GM21786 (cell line): ENCODE measurements around the gene IL22RA1.

Source experiments
- ATAC-seq: cut with Tn5 transposase; IDR thresholded peaks from one replicate; pipeline ENCODE4 v1.9.1; 2021; ENCODE audit not compliant: unreplicated experiment

IL22RA1 gene

GRCh38 chr1:24098943-24099638 is 43.8 kb downstream of the IL22RA1 start:
- no peak for ATAC-seq

DNA sequence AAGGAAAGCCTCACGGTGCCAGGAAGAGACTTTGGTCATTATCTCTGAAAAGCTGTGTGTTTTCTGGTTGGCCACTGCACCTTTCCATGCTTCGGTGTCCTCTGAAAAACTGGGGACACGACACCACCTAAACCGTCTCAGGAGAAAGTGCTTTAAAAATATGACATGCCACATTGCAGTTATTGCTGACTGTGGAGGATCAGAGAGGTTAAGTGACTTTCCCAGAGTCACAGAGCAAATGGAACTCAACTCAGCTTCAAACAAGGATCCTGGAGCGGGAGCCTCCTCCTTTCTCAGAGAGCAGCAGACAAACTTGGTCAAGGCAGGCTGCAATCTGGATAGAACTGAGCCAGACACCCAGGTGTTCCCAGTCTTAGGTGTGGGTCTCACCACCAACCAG is 44.8 kb downstream of the IL22RA1 start:
- no peak for ATAC-seq

DNA sequence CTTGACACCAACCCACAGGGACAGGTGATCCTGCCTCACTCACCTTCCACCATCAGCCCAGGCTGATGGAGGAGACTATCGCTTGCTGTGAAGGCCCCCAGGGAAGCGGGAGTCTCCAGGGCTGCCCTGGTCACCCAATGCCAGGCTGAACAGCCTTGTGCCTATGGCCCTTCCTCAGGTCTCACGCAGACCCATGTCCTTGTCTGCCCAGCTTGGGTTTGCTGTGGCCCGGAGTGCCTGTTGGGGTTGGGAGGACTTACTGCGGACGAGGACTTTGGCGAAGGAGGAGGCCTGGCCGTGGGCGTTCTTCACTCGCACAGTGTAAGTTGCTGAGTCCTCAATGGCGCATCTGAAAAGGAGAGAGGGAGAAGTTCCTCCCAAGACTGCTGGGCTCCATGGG is 45.3 kb downstream of the IL22RA1 start:
- ATAC-seq = no peak

GRCh38 chr1:24096739-24097103 is 46.2 kb downstream of the IL22RA1 start:
- no peak for ATAC-seq

GRCh38 chr1:24096009-24096738 is 46.8 kb downstream of the IL22RA1 start:
- ATAC-seq = no peak

DNA sequence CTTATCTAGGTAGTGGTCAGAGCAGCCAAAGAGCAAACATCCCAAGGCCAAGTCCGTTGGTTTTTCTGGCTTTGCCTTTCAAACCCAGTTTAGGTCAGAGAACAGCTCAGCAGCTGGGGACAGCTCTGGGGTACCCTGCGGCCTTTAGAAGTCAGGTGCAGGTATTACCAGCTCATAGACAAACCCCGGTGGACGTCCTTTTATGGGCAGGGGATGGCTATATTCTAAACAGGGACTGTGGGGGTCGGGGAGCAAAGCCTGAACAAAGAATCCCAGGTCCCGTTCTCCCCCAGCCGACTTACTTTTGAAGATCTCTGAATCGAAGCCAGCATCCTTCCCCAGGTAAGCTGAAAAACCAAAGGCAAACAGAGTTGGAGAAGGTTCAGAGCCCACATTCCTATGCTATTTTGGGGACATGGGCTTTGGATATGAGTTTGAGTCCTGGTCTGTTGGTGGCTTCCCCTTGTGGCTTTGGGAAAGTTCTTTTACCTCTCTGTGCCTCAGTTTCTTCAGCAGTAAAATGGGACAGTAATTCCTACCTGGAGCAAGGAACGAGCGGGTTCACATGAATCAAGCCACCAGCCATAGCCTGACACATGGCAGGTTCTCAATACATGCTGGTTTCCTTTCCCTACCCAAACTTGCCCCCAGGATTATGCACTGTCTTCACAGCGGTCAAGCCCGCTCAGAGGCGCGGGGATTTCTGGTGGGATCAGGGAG is 47.6 kb downstream of the IL22RA1 start:
- ATAC-seq = no peak

- ATAC-seq = no peak
Observed at GRCh38 chr1:24094554-24094953, 48.4 kb downstream of the IL22RA1 start.

GRCh38 chr1:24093732-24094131 is 49.2 kb downstream of the IL22RA1 start:
- ATAC-seq = no peak

- no peak for ATAC-seq
Observed at GRCh38 chr1:24092979-24093378, 50.0 kb downstream of the IL22RA1 start.

DNA sequence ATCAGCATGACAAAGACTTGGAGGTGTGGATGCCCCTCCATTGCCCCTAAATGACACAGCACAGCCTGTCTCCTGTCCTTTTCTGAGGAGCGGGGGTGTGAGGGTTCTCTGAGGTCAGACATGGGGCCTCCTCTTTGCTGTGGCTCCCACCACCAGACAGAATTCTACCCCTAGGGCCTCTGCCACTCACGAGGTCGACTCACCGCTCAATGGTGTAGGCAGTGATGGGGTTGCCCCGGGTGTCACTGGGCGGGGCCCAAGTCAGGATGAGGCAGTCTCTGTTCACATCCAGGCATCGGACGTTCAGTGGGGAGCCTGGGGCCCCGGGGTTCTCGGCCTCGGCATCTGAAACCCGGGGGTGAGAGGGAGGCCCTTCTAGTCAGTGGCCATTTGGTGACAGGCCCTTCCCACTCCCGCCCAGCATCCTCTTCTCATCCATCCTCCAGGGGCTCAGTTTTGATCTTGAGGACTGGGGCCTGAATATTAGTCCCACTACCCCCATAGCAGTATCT is 50.9 kb downstream of the IL22RA1 start:
- no peak for ATAC-seq

DNA sequence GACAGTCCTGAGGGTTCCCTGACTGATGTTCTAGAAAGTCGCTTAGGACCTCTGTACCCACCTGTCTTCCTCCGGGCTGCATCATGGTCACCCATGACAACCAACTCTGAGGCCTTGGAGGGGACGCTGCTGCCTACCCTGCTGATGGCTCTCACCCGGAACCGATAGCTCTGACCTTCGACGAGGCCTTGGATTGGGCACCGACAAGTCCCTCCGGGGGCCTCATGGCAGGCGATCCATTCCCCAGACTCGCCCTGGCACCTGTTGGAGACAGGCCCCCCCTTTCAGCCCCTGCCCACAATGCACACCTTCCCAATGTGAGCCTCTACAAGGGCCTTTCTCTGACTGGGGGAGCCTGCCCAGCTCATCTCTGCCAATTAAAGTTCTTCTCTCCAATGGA is 52.2 kb downstream of the IL22RA1 start:
- ATAC-seq = no peak

GRCh38 chr1:24089743-24090555 is 53.0 kb downstream of the IL22RA1 start:
- ATAC-seq = no peak

- no peak for ATAC-seq
Observed at GRCh38 chr1:24089027-24089742, 53.8 kb downstream of the IL22RA1 start.

DNA sequence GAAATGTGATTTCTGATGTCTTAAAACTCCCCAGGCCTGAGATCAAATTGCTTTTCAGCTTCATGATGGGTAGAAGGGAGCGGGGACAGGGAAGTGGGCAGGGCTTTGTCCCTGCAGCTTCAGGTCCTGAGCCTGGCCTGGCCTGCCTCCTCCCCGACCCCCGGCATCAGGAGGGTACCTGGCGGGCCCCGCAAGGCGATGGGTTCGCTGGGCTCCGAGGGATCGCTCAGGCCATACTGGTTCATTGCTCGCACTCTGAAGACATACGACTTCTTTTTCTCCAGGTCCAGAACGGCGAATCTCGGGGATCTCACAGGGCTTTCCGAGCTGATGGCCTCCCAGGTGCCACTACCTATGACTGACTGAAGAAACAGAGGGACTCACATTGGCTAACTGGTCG is 56.5 kb downstream of the IL22RA1 start:
- ATAC-seq = no peak

DNA sequence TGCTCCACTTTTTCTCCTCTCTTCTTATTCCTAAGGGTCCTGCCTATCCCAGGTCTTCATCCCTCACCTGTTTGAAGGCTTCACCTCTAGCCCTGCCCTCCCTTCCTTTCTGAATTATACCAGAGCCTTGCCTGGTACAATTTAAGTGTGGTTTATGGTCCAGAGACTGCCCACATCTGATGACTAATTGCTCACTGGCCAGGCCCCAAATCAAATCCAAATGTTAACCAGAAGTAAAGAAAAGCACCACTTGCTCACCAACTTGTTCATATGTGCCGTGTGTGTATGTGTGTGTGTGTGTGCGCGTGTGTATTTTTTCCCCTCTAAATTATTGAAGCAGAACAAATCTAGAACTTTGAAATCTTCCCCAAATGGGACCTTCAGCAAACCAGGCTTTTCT is 57.4 kb downstream of the IL22RA1 start:
- no peak for ATAC-seq

DNA sequence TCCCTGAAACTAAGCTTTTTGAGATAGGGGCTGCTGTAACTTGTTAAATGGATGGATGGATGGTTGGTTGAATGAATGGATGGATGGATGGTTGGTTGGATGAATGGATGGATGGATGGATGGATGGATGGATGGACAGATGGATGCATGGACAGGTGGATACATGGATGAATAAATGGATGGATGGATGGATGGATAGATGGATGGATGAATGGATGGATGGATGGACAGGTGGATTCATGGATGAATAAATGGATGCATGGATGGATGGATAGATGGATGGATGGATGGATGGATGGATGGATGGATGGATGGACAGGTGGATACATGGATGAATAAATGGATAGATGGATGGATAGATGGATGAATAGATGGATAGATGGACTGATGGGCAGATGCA is 57.9 kb downstream of the IL22RA1 start:
- no peak for ATAC-seq

DNA sequence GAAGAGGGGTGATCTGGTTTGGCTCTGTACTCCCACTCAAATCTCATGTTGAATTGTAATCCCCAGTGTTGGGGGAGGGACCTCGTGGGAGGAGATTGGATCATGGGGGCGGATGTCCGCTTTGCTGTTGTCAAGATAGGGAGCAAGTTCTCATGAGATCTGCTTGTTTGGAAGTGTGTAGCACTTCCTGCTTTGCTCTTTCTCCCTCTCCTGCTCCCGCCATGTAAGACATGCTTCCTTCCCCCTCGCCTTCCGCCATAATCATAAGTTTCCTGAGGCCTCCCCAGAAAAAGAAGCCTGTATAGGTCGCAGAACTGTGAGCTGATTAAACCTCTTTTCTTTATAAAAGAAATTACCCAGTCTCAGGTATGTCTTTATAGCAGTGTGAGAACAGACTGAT is 58.9 kb downstream of the IL22RA1 start:
- no peak for ATAC-seq

DNA sequence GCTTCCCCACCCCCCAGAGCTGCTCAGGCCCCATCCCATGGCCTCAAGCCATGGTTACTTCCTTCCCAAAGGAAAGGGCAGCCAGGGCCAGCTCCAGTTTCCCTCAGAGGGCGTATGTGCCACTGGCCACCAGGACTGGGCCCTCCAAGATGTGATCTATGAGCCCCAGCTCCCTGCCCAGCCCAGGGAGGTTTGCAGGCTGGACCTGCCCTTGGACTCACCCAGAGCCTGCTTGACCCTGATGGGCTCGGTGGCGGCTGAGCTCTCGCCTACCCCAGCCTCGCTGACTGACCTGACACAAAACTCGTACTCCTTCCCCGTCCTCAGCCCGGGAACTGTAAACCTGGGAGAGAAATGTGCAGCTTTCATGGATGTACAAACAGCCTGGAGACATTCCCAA is 60.6 kb downstream of the IL22RA1 start:
- ATAC-seq = no peak

DNA sequence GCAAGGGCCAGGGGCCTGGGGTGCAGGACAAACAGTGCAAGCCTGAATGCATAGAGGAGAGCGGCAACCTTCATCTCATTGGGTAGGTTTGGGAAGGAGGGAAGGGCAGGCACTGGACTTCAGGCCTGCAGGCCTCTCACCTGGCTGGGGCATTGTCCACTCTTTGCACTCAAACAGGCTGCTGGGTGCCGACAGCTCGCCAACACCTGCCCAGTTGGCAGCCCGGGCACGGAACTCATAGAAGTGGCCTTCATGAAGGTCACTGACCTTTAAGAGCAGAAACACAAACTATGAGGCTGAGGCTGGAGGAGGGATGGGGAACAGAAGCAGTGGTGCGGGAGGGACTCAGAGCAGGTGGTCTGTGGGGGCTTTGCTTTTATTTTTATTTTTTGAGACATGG is 61.8 kb downstream of the IL22RA1 start:
- no peak for ATAC-seq

- ATAC-seq = no peak
Observed at GRCh38 chr1:24080131-24080530, 62.8 kb downstream of the IL22RA1 start.
